Psoas muscle (tissue), 8 donors: ENCODE data around the gene CDH10. TPM values are rescaled to one million over a fixed set of nuclear protein-coding genes. Genes with fewer than 3 reads are reported as not detected.

Experiments
- ATAC-seq, 4 donors: fragments of 200-7000 bp; cut with Tn5 transposase; one replicate each; pipeline ENCODE4 v1.9.1; 2020; ENCODE audit warnings: moderate library complexity in 3 of 4, mild to moderate bottlenecking in 2 of 4
- DNase-seq, 2 donors: peaks; one replicate each; pipeline ENCODE4 v3.0.0-alpha.2; 2020
- H3K27ac ChIP-seq: fragments of 200-600 bp; one replicate; pipeline ENCODE4 v1.8.0; 2022
- H3K27me3 ChIP-seq, 3 donors: fragments of 200-600 bp in 1 of 3; one replicate each; pipeline versions ENCODE4 v1.6.1 to v1.8.0; 2013 to 2022; ENCODE audit warnings: low read length in 2 of 3, mild to moderate bottlenecking in 2 of 3, moderate library complexity in 1 of 3; ENCODE audit not compliant: insufficient read depth in 3 of 3
- H3K36me3 ChIP-seq, 2 donors: fragments of 200-600 bp in 1 of 2; one replicate each; pipeline versions ENCODE4 v1.6.1 to v1.8.0; 2013 to 2022; ENCODE audit warnings: low read depth in 1 of 2, mild to moderate bottlenecking in 1 of 2, moderate library complexity in 1 of 2; ENCODE audit not compliant: insufficient read depth in 1 of 2
- H3K4me1 ChIP-seq: fragments of 200-600 bp; one replicate; pipeline ENCODE4 v1.8.0; 2022
- H3K4me3 ChIP-seq: fragments of 200-600 bp; one replicate; pipeline ENCODE4 v1.8.0; 2022; ENCODE audit warnings: mild to moderate bottlenecking
- H3K9me3 ChIP-seq: fragments of 200-600 bp; one replicate; pipeline ENCODE4 v1.8.0; 2022
- WGBS, 3 donors: extraction: QIAGEN DNeasy Blood & Tissue Kit; methylation state at CpG; one replicate each; pipeline versions ENCODE4 v1.1.6 to v1.1.7; 2013; 5-methylcytosine and 5-hydroxymethylcytosine counted together
- intact Hi-C, 2 donors: fragments of 100-400 bp; cut with DNase I; formaldehyde crosslinking; loops; one replicate each; pipeline versions ENCODE4 v1.11.0 to v1.14.2; 2022
- long read RNA-seq, 2 donors: library from polyadenylated mRNA; unstranded; transcript quantifications; one replicate each; pipeline ENCODE4 v2.0.0, GENCODE V29; 2021
- polyA plus RNA-seq, 3 donors: library from polyadenylated mRNA; stranded (reverse); fragments of 200-250 nt; gene quantifications; one replicate each; pipeline ENCODE4 v1.2.3, GENCODE V29; 2013
- total RNA-seq, 4 donors: library from RNA; stranded (reverse); fragmentation: NEBNext Ultra II Directional in 2 of 4; extraction: Animal tissue kit (Norgen Biotek cat#: 25700) in 2 of 4; gene quantifications; one replicate each; pipeline versions ENCODE4 v1.2.1 to v1.2.4, GENCODE V29; 2021 to 2023
- TF ChIP-seq, protein P1 (sequence below): fragments of 200-600 bp; IDR thresholded peaks from one replicate; pipeline ENCODE4 v1.8.0; 2022; ENCODE audit warnings: antibody characterized with exemption
- donor health status: healthy with polysubstance abuse.
- donor health status: DM: no; HTN: no; CAD: no; lungs with moderate emphysema.
- donor health status: Bipolar disorder and iron deficiency.
- donor health status: healthy.
- donor health status: DM: yes; HTN: yes; CAD: no.
- donor health status: DM: no; HTN: no; CAD: no.
- donor health status: DM: no; HTN: no; CAD: no.
- donor health status: DM: yes; HTN: yes; CAD: no.

Gene CDH10
- total RNA-seq (not detected), polyA plus RNA-seq (under 1 TPM in 1 of 3 donors, not detected in 2; 0.03 TPM)
- long read RNA-seq, donor 1 = 0 reads
- long read RNA-seq, donor 2 = 0 reads

DNA sequence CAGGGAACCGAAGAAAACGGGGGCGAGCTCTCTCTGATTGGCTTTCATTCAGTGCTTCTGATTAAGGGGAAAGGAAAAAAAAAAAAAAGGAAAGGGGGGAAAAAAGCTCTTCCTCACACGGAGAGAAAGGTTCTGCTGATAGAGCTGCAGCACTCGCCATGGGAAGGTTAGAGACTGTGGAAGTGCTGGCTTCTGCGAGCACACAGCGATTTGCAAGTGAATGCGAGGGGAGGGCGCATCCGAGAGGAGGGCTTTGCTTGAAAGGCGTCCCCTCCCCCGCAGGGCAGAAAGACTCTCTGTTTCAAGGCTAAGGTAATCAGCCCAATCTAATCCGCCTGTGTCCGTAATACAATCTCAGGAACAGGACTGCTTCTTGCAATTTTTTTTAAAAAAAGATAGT is at the start of gene CDH10:
CDH10 (minus strand) TSS at position 218 of the 400 bp plus-strand sequence. CDS start 51,488 bp downstream, outside the sequence.
- H3K4me3 ChIP-seq = no peak within 1 kb of the TSS
- TF ChIP-seq, protein P1, sequence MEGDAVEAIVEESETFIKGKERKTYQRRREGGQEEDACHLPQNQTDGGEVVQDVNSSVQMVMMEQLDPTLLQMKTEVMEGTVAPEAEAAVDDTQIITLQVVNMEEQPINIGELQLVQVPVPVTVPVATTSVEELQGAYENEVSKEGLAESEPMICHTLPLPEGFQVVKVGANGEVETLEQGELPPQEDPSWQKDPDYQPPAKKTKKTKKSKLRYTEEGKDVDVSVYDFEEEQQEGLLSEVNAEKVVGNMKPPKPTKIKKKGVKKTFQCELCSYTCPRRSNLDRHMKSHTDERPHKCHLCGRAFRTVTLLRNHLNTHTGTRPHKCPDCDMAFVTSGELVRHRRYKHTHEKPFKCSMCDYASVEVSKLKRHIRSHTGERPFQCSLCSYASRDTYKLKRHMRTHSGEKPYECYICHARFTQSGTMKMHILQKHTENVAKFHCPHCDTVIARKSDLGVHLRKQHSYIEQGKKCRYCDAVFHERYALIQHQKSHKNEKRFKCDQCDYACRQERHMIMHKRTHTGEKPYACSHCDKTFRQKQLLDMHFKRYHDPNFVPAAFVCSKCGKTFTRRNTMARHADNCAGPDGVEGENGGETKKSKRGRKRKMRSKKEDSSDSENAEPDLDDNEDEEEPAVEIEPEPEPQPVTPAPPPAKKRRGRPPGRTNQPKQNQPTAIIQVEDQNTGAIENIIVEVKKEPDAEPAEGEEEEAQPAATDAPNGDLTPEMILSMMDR = no peak
- no peak within 1 kb of the TSS for H3K27ac ChIP-seq
- DNase-seq (no peak), ATAC-seq (no peak)
- no peaks in the 10 kb centered on the region for H3K36me3 ChIP-seq
- H3K9me3 ChIP-seq = no peaks in the 10 kb centered on the region
- no peaks in the 10 kb centered on the region for H3K27me3 ChIP-seq
- intact Hi-C loops = no loop called here
- H3K4me1 ChIP-seq = no peaks in the 10 kb centered on the region
- WGBS, 3 donors = 0 to 1% (median 1%) methylated on average over 13 to 14 of the region's 14 CpGs

- Histone ChIP-seq H3K36me3 (no peaks in the 10 kb centered on the region), H3K27me3 (no peaks in the 10 kb centered on the region), H3K27ac (no peak overlapping the region), H3K9me3 (peaks cover 5% of the 10 kb centered on the region), H3K4me1 (no peaks in the 10 kb centered on the region), H3K4me3 (no peak overlapping the region)
- ATAC-seq (no peak), DNase-seq (no peak)
- TF ChIP-seq, protein P1 = no peak
- intact Hi-C loops = no loop called here
These were observed 48.8 kb upstream of the CDH10 start for GRCh38 chr5:24693609-24694008.

GRCh38 chr5:24691074-24691473 is 46.3 kb upstream of the CDH10 start:
- Histone ChIP-seq H3K4me3 (no peak overlapping the region), H3K27me3 (no peaks in the 10 kb centered on the region), H3K27ac (no peak overlapping the region), H3K36me3 (no peaks in the 10 kb centered on the region), H3K4me1 (no peaks in the 10 kb centered on the region), H3K9me3 (no peaks in the 10 kb centered on the region)
- TF ChIP-seq, protein P1 = no peak
- ATAC-seq (no peak), DNase-seq (no peak)
- WGBS, 3 donors = 73 to 80% (median 77%) methylated on average over 4 of the region's 4 CpGs
- intact Hi-C loops = no loop called here

- 55 to 64% (median 59%) methylated on average over 1 of the region's 1 CpG for WGBS, 3 donors
- H3K4me3 ChIP-seq = no peak overlapping the region
- TF ChIP-seq, protein P1 = no peak
- no peaks in the 10 kb centered on the region for H3K9me3 ChIP-seq
- no peak overlapping the region for H3K27ac ChIP-seq
- DNase-seq (no peak), ATAC-seq (no peak)
- no peaks in the 10 kb centered on the region for H3K36me3 ChIP-seq
- no peaks in the 10 kb centered on the region for H3K4me1 ChIP-seq
- intact Hi-C loops = no loop called here
- no peaks in the 10 kb centered on the region for H3K27me3 ChIP-seq
These were observed 36.3 kb upstream of the CDH10 start for GRCh38 chr5:24681106-24681505.

GRCh38 chr5:24668050-24668449 is 23.3 kb upstream of the CDH10 start:
- ATAC-seq (no peak), DNase-seq (no peak)
- H3K4me3 ChIP-seq = no peak overlapping the region
- no peaks in the 10 kb centered on the region for H3K4me1 ChIP-seq
- no peaks in the 10 kb centered on the region for H3K36me3 ChIP-seq
- intact Hi-C loops = no loop called here
- H3K27ac ChIP-seq = no peak overlapping the region
- 87 to 92% (median 92%) methylated on average over 4 of the region's 4 CpGs for WGBS, 3 donors
- H3K9me3 ChIP-seq = no peaks in the 10 kb centered on the region
- no peaks in the 10 kb centered on the region for H3K27me3 ChIP-seq
- TF ChIP-seq, protein P1 = no peak
